IMR-90 (cell line): ENCODE measurements around the gene SNTG2. TPM values are rescaled to one million over a fixed set of nuclear protein-coding genes. Genes with fewer than 3 reads are reported as not detected.

ENCODE experiments used
- ATAC-seq: fragments of 200-7000 bp; cut with Tn5 transposase; 2 replicates; pipeline ENCODE4 v1.9.1; 2020; ENCODE audit warnings: low read depth, mild to moderate bottlenecking, moderate library complexity
- BruUV-seq: library from RNA; stranded (reverse); fragments of 400-500 nt; replicated peaks from 2 replicates; lab custom pipeline; 2021; lab: Mats Ljungman, UMichigan
- CTCF ChIA-PET: fragments of 300-600 bp; formaldehyde crosslinking; extraction: SDS; loops from one replicate; lab custom pipeline; 2021; ENCODE audit warnings: antibody characterized with exemption; lab: Yijun Ruan, JAX
- POLR2A ChIA-PET: fragments of 300-600 bp; sonication (Branson Sonifier 250); formaldehyde crosslinking; loops from one replicate; lab custom pipeline; 2022; ENCODE audit warnings: antibody characterized with exemption; ENCODE audit not compliant: unreplicated experiment; lab: Charles Lee
- DNase-seq: peaks from one replicate; pipeline ENCODE4 v3.0.0; 2013
- H2AFZ ChIP-seq: replicated peaks from 2 replicates; pipeline ENCODE3; 2013; ENCODE audit warnings: low read length, mild to moderate bottlenecking; ENCODE audit not compliant: poor library complexity
- H2AK5ac ChIP-seq: 2 replicates; pipeline ENCODE4 v1.6.1; 2013; ENCODE audit warnings: low read depth, low read length, inconsistent platforms
- H2AK9ac ChIP-seq: replicated peaks from 2 replicates; pipeline ENCODE3; 2013; ENCODE audit warnings: mild to moderate bottlenecking, low read depth, low read length, moderate library complexity; ENCODE audit not compliant: poor library complexity
- H2BK120ac ChIP-seq: 2 replicates; pipeline ENCODE4 v1.6.1; 2013; ENCODE audit warnings: low read depth, low read length, inconsistent platforms
- H2BK15ac ChIP-seq: 3 replicates; pipeline ENCODE4 v1.6.1; 2013; ENCODE audit warnings: low read depth, low read length, inconsistent platforms
- H2BK20ac ChIP-seq: 2 replicates; pipeline ENCODE4 v1.6.1; 2013; ENCODE audit warnings: low read depth, mild to moderate bottlenecking, inconsistent platforms, low read length, moderate library complexity
- H2BK5ac ChIP-seq: 2 replicates; pipeline ENCODE4 v1.6.1; 2013; ENCODE audit warnings: mild to moderate bottlenecking, low read depth, low read length, inconsistent platforms; ENCODE audit not compliant: poor library complexity, severe bottlenecking
- H3K14ac ChIP-seq: replicated peaks from 2 replicates; pipeline ENCODE4 v1.6.1; 2013; ENCODE audit warnings: low read depth, low read length, inconsistent platforms
- H3K18ac ChIP-seq: 2 replicates; pipeline ENCODE4 v1.6.1; 2013; ENCODE audit warnings: low read depth, low read length, control low read depth
- H3K23ac ChIP-seq: 2 replicates; pipeline ENCODE4 v1.6.1; 2013; ENCODE audit warnings: low read depth, low read length, inconsistent platforms
- H3K27ac ChIP-seq: 2 replicates; pipeline ENCODE4 v1.5.1; 2013; ENCODE audit warnings: mild to moderate bottlenecking, control low read depth, low read length; ENCODE audit not compliant: insufficient read depth
- H3K27me3 ChIP-seq: 2 replicates; pipeline ENCODE4 v1.6.1; 2013; ENCODE audit warnings: low read length; ENCODE audit not compliant: control insufficient read depth, insufficient read depth
- H3K36me3 ChIP-seq: 2 replicates; pipeline ENCODE4 v1.6.1; 2013; ENCODE audit warnings: low read length, mixed read lengths; ENCODE audit not compliant: control insufficient read depth, insufficient read depth
- H3K4ac ChIP-seq: 2 replicates; pipeline ENCODE4 v1.6.1; 2013; ENCODE audit warnings: low read depth, low read length, inconsistent platforms
- H3K4me1 ChIP-seq: 2 replicates; pipeline ENCODE4 v1.6.1; 2013; ENCODE audit warnings: low read length, mixed read lengths; ENCODE audit not compliant: control insufficient read depth, insufficient read depth
- H3K4me2 ChIP-seq: 2 replicates; pipeline ENCODE4 v1.6.1; 2013; ENCODE audit warnings: low read depth, mild to moderate bottlenecking, control low read depth, low read length, moderate library complexity
- H3K4me3 ChIP-seq: 2 replicates; pipeline ENCODE4 v1.5.1; 2013; ENCODE audit warnings: low read depth, mild to moderate bottlenecking, control low read depth, low read length, moderate library complexity; ENCODE audit not compliant: insufficient read depth
- H3K56ac ChIP-seq: 2 replicates; pipeline ENCODE4 v1.6.1; 2013; ENCODE audit warnings: low read length, inconsistent platforms; ENCODE audit not compliant: insufficient read depth; ENCODE audit errors: extremely low read depth
- H3K79me1 ChIP-seq, 2 experiments: 2 replicates each; pipeline ENCODE4 v1.6.1; 2013; ENCODE audit warnings: low read length in 2 of 2, inconsistent platforms in 1 of 2, low read depth in 1 of 2
- H3K9ac ChIP-seq: 2 replicates; pipeline ENCODE4 v1.6.1; 2013; ENCODE audit warnings: low read depth, low read length, control low read depth
- H3K9me1 ChIP-seq: 2 replicates; pipeline ENCODE4 v1.6.1; 2013; ENCODE audit warnings: low read length, inconsistent platforms; ENCODE audit not compliant: insufficient read depth
- H3K9me3 ChIP-seq: 2 replicates; pipeline ENCODE4 v1.6.1; 2013; ENCODE audit warnings: low read length; ENCODE audit not compliant: control insufficient read depth, insufficient read depth
- H4K20me1 ChIP-seq: 2 replicates; pipeline ENCODE4 v1.6.1; 2013; ENCODE audit warnings: low read length, inconsistent platforms; ENCODE audit not compliant: insufficient read depth
- H4K5ac ChIP-seq: 2 replicates; pipeline ENCODE4 v1.6.1; 2013; ENCODE audit warnings: mild to moderate bottlenecking, low read depth, low read length, control low read depth
- H4K8ac ChIP-seq, 2 experiments: 2 replicates each; pipeline ENCODE4 v1.6.1; 2013; ENCODE audit warnings: low read depth in 2 of 2, low read length in 2 of 2, control low read depth in 1 of 2, inconsistent platforms in 1 of 2
- H4K91ac ChIP-seq: 2 replicates; pipeline ENCODE4 v1.6.1; 2013; ENCODE audit warnings: low read depth, low read length, inconsistent platforms; ENCODE audit not compliant: insufficient read depth
- BHLHE40 ChIP-seq: fragments of 150-350 bp; IDR thresholded peaks from 2 replicates; pipeline ENCODE4 v1.6.1; 2016; ENCODE audit warnings: mild to moderate bottlenecking, low read depth, low read length
- CEBPB ChIP-seq: IDR thresholded peaks from 2 replicates; pipeline ENCODE4 v1.6.1; 2012; ENCODE audit warnings: low read depth, low read length, improper control_type of control experiment
- CHD1 ChIP-seq: IDR thresholded peaks from 2 replicates; pipeline ENCODE4 v1.6.1; 2012; ENCODE audit warnings: low read depth, low read length, improper control_type of control experiment
- MAFK ChIP-seq: IDR thresholded peaks from 2 replicates; pipeline ENCODE4 v1.6.1; 2012; ENCODE audit warnings: low read depth, low read length, improper control_type of control experiment
- MAZ ChIP-seq: IDR thresholded peaks from 2 replicates; pipeline ENCODE4 v1.6.1; 2012; ENCODE audit warnings: low read depth, mild to moderate bottlenecking, low read length, improper control_type of control experiment, moderate library complexity, borderline replicate concordance
- MXI1 ChIP-seq: IDR thresholded peaks from 2 replicates; pipeline ENCODE4 v1.6.1; 2012; ENCODE audit warnings: low read depth, mild to moderate bottlenecking, low read length, moderate library complexity, borderline replicate concordance
- RAD21 ChIP-seq: IDR thresholded peaks from 2 replicates; pipeline ENCODE4 v1.6.1; 2012; ENCODE audit warnings: low read length, improper control_type of control experiment
- RCOR1 ChIP-seq: IDR thresholded peaks from 2 replicates; pipeline ENCODE4 v1.6.1; 2012; ENCODE audit warnings: mild to moderate bottlenecking, low read length, improper control_type of control experiment; ENCODE audit not compliant: insufficient replicate concordance
- SMC3 ChIP-seq: fragments of 150-350 bp; IDR thresholded peaks from 2 replicates; pipeline ENCODE4 v1.6.1; 2016; ENCODE audit warnings: low read depth, mild to moderate bottlenecking, antibody characterized with exemption, low read length, moderate library complexity
- WGBS, 2 experiments: methylation state at CpG; one replicate each; pipeline versions ENCODE4 v1.1.5 to v1.1.7; 2013; ENCODE audit warnings: missing lambda C conversion rate in 2 of 2; ENCODE audit not compliant: insufficient read length in 1 of 2; ENCODE audit errors: extremely low coverage in 2 of 2; 5-methylcytosine and 5-hydroxymethylcytosine counted together
- dilution Hi-C: fragments of 300-500 bp; cut with HindIII; formaldehyde crosslinking; loops from one replicate; pipeline ENCODE4 v1.14.3; 2018; ENCODE audit warnings: low sequenced_read_pairs; ENCODE audit not compliant: unreplicated experiment
- in situ Hi-C: fragments of 300-500 bp; cut with MboI; formaldehyde crosslinking; loops from 3 replicates; pipeline ENCODE4 v1.14.3; 2019; ENCODE audit warnings: low sequenced_read_pairs, inconsistent platforms, mixed read lengths
- intact Hi-C: fragments of 100-400 bp; cut with micrococcal nuclease; formaldehyde crosslinking; loops from 2 replicates; pipeline ENCODE4 v1.10.0; 2022
- polyA plus RNA-seq, 3 experiments: library from polyadenylated mRNA; depleted of rRNA; stranded (reverse); fragments of >200 nt; gene quantifications; 2 replicates each; pipeline ENCODE4 v1.2.3, GENCODE V29; 2012; ENCODE audit warnings: low replicate concordance in 1 of 3
- total RNA-seq: library from RNA; depleted of rRNA; stranded (reverse); fragments of >200 nt; gene quantifications from 2 replicates; pipeline ENCODE4 v1.2.3, GENCODE V29; 2012
- TF ChIP-seq, protein P1 (sequence below): fragments of 150-350 bp; IDR thresholded peaks from 2 replicates; pipeline ENCODE4 v1.6.1; 2016; ENCODE audit warnings: low read depth, mild to moderate bottlenecking, low read length, moderate library complexity, borderline replicate concordance

Gene SNTG2
- total and polyA plus RNA-seq, 2 of the 4 experiments (the other 2 are of a cell fraction) = under 0.01 to 0.17 TPM

DNA sequence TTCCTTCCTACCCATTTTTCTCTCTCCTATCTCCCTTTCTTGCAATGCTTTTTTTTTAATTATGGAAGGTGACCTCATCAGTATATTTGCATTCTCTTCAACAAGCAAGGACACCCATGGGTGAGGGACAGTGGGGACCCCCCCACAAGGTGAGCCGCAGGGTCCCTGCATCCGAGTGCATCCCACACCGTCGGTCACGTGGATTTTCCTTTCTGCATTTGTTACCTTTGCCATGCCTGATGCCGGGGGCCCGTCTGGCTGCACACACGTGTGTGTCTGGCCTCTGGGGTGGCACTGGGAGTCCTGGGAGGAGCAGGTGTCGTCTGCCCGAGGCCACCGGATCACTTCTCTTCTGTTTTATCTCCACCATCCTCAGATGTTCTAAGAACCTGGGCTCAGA lies 30.1 kb upstream of the SNTG2 start:
- Histone ChIP-seq H2BK15ac (no peak overlapping the region), H3K18ac (no peak overlapping the region), H3K36me3 (no peaks in the 10 kb centered on the region), H3K4ac (no peak overlapping the region), H3K4me1 (no peaks in the 10 kb centered on the region), H4K20me1 (no peaks in the 10 kb centered on the region), H2BK120ac (no peak overlapping the region), H3K23ac (no peak overlapping the region), H3K79me1 (no peaks in the 10 kb centered on the region), H2BK20ac (no peak overlapping the region), H2BK5ac (no peak overlapping the region), H3K14ac (no peak overlapping the region), H3K27me3 (no peaks in the 10 kb centered on the region), H3K4me3 (no peak overlapping the region), H3K27ac (no peak overlapping the region), H3K9me3 (peaks cover 8% of the 10 kb centered on the region), H2AFZ (no peak overlapping the region), H3K9me1 (no peaks in the 10 kb centered on the region), H3K56ac (no peak overlapping the region), H2AK5ac (no peak overlapping the region), H4K8ac (no peak overlapping the region), H2AK9ac (no peak overlapping the region), H3K9ac (no peak overlapping the region), H4K91ac (no peak overlapping the region), H3K4me2 (no peak overlapping the region), H4K5ac (no peak overlapping the region)
- TF ChIP-seq BHLHE40 = no peak
- TF ChIP-seq MXI1 = no peak
- no peak for TF ChIP-seq SMC3
- no peak for TF ChIP-seq RCOR1
- TF ChIP-seq MAZ = no peak
- no peak for TF ChIP-seq RAD21
- TF ChIP-seq, protein P1, sequence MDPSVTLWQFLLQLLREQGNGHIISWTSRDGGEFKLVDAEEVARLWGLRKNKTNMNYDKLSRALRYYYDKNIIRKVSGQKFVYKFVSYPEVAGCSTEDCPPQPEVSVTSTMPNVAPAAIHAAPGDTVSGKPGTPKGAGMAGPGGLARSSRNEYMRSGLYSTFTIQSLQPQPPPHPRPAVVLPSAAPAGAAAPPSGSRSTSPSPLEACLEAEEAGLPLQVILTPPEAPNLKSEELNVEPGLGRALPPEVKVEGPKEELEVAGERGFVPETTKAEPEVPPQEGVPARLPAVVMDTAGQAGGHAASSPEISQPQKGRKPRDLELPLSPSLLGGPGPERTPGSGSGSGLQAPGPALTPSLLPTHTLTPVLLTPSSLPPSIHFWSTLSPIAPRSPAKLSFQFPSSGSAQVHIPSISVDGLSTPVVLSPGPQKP = no peak
- no peak for TF ChIP-seq CEBPB
- TF ChIP-seq CHD1 = no peak
- no peak for TF ChIP-seq MAFK
- ChIA-PET CTCF (no interaction called here), POLR2A (no interaction called here)
- intact Hi-C loops = no loop called here
- ATAC-seq (no peak), DNase-seq (no peak)
- no TSS peak for BruUV-seq
- dilution Hi-C loops = no loop called here
- in situ Hi-C loops = no loop called here
- no CpG with 5 or more reads among the region's 11 CpGs for WGBS, 2 experiments
